WTC11 (cell line): ENCODE results near the gene IQCK. TPM values are rescaled to one million over a fixed set of nuclear protein-coding genes. Genes with fewer than 3 reads are reported as not detected.

Experiments used
- ATAC-seq: fragments of 200-7000 bp; cut with Tn5 transposase; 2 replicates; pipeline ENCODE4 v1.10.0; 2021; ENCODE audit warnings: mild to moderate bottlenecking, moderate library complexity
- CTCF ChIA-PET: fragments of 300-600 bp; sonication (Branson Sonifier 250); formaldehyde crosslinking; loops from one replicate; lab custom pipeline; 2021; ENCODE audit warnings: antibody characterized with exemption; lab: Charles Lee
- POLR2A ChIA-PET: fragments of 350-600 bp; sonication (Branson Sonifier 250); formaldehyde crosslinking; loops from one replicate; lab custom pipeline; 2021; ENCODE audit warnings: antibody characterized with exemption; lab: Charles Lee
- DNase-seq: peaks from one replicate; pipeline ENCODE4 v3.0.0; 2021; ENCODE audit warnings: low spot score
- H3K27ac Mint-ChIP-seq: 2 replicates; pipeline ENCODE4 v1.8.0; 2021; ENCODE audit warnings: mixed read lengths
- H3K27me3 Mint-ChIP-seq: 2 replicates; pipeline ENCODE4 v1.8.0; 2021; ENCODE audit warnings: low read depth, mild to moderate bottlenecking, moderate library complexity, mixed read lengths
- H3K36me3 Mint-ChIP-seq: 2 replicates; pipeline ENCODE4 v1.8.0; 2021; ENCODE audit warnings: mixed read lengths
- H3K4me1 Mint-ChIP-seq: 2 replicates; pipeline ENCODE4 v1.8.0; 2022; ENCODE audit warnings: mixed read lengths
- H3K4me3 Mint-ChIP-seq: 2 replicates; pipeline ENCODE4 v1.8.0; 2021; ENCODE audit warnings: mild to moderate bottlenecking, moderate library complexity, mixed read lengths
- H3K9me3 Mint-ChIP-seq: 2 replicates; pipeline ENCODE4 v1.8.0; 2021; ENCODE audit warnings: mixed read lengths
- ELF4 ChIP-seq: sonication (generic); formaldehyde crosslinking; IDR thresholded peaks from 2 replicates; pipeline ENCODE4 v1.8.1; 2022; ENCODE audit warnings: low read depth, mild to moderate bottlenecking, moderate library complexity, missing genetic modification reagents
- FOXJ3 ChIP-seq: sonication (generic); formaldehyde crosslinking; IDR thresholded peaks from 2 replicates; pipeline ENCODE4 v1.9.0; 2021; ENCODE audit warnings: missing genetic modification reagents, mild to moderate bottlenecking, borderline replicate concordance
- FOXK1 ChIP-seq: sonication (generic); formaldehyde crosslinking; IDR thresholded peaks from 2 replicates; pipeline ENCODE4 v1.8.0; 2022; ENCODE audit warnings: mild to moderate bottlenecking, moderate library complexity, missing genetic modification reagents
- GABPB1 ChIP-seq: sonication (generic); formaldehyde crosslinking; IDR thresholded peaks from 2 replicates; pipeline ENCODE4 v1.8.1; 2023; ENCODE audit warnings: mild to moderate bottlenecking, missing genetic modification reagents
- HMGXB4 ChIP-seq: sonication (generic); formaldehyde crosslinking; IDR thresholded peaks from 2 replicates; pipeline ENCODE4 v1.8.1; 2023; ENCODE audit warnings: mild to moderate bottlenecking, moderate library complexity, missing genetic modification reagents
- NFATC4 ChIP-seq: fragments of 250-450 bp; sonication (Bioruptor Pico); IDR thresholded peaks from 2 replicates; pipeline ENCODE4 v1.9.0; 2021; ENCODE audit warnings: mild to moderate bottlenecking
- NFE2L1 ChIP-seq: sonication (generic); formaldehyde crosslinking; IDR thresholded peaks from 2 replicates; pipeline ENCODE4 v1.8.1; 2023; ENCODE audit warnings: missing genetic modification reagents
- NFYB ChIP-seq: sonication (generic); formaldehyde crosslinking; conservative IDR thresholded peaks from 2 replicates; pipeline ENCODE4 v1.8.0; 2022; ENCODE audit warnings: low read depth, missing genetic modification reagents
- RORB ChIP-seq: fragments of 250-450 bp; sonication (Bioruptor Pico); IDR thresholded peaks from 2 replicates; pipeline ENCODE4 v1.9.0; 2021; ENCODE audit warnings: mild to moderate bottlenecking
- SMAD4 ChIP-seq: sonication (generic); formaldehyde crosslinking; IDR thresholded peaks from 2 replicates; pipeline ENCODE4 v1.8.0; 2022; ENCODE audit warnings: mild to moderate bottlenecking, missing genetic modification reagents
- SP1 ChIP-seq: sonication (generic); formaldehyde crosslinking; conservative IDR thresholded peaks from 2 replicates; pipeline ENCODE4 v1.8.1; 2022; ENCODE audit warnings: missing genetic modification reagents
- TCF7 ChIP-seq: sonication (generic); formaldehyde crosslinking; IDR thresholded peaks from 2 replicates; pipeline ENCODE4 v1.8.0; 2022; ENCODE audit warnings: mild to moderate bottlenecking, low read depth, missing genetic modification reagents, moderate library complexity
- TEAD1 ChIP-seq: sonication (generic); formaldehyde crosslinking; IDR thresholded peaks from 2 replicates; pipeline ENCODE4 v1.8.0; 2022; ENCODE audit warnings: mild to moderate bottlenecking, missing genetic modification reagents
- ZBTB21 ChIP-seq: sonication (generic); formaldehyde crosslinking; IDR thresholded peaks from 2 replicates; pipeline ENCODE4 v1.8.1; 2023; ENCODE audit warnings: mild to moderate bottlenecking, missing genetic modification reagents, borderline replicate concordance
- ZMAT4 ChIP-seq: fragments of 250-450 bp; sonication (Bioruptor Pico); IDR thresholded peaks from 2 replicates; pipeline ENCODE4 v1.9.0; 2021; ENCODE audit warnings: mild to moderate bottlenecking
- ZNF138 ChIP-seq: sonication (generic); formaldehyde crosslinking; conservative IDR thresholded peaks from 2 replicates; pipeline ENCODE4 v1.8.1; 2022; ENCODE audit warnings: mild to moderate bottlenecking, moderate library complexity, missing genetic modification reagents
- ZNF317 ChIP-seq: sonication (generic); formaldehyde crosslinking; IDR thresholded peaks from 2 replicates; pipeline ENCODE4 v1.8.1; 2023; ENCODE audit warnings: low read depth, mild to moderate bottlenecking, moderate library complexity, missing genetic modification reagents, borderline replicate concordance
- ZNF423 ChIP-seq: fragments of 250-450 bp; sonication (Bioruptor Pico); IDR thresholded peaks from 2 replicates; pipeline ENCODE4 v2.1.2; 2022; ENCODE audit warnings: mild to moderate bottlenecking, moderate library complexity
- total RNA-seq: library from RNA; stranded (reverse); gene quantifications from 3 replicates; pipeline ENCODE4 v1.2.3, GENCODE V29; 2021
- TF ChIP-seq, protein P1 (sequence below): fragments of 250-450 bp; sonication (Bioruptor Pico); IDR thresholded peaks from 2 replicates; pipeline ENCODE4 v1.9.0; 2021; ENCODE audit warnings: mild to moderate bottlenecking, borderline replicate concordance
- TF ChIP-seq, protein P2 (sequence below): sonication (generic); formaldehyde crosslinking; IDR thresholded peaks from 2 replicates; pipeline ENCODE4 v1.8.0; 2022; ENCODE audit warnings: mild to moderate bottlenecking, missing genetic modification reagents
- TF ChIP-seq, protein P3 (sequence below): sonication (generic); formaldehyde crosslinking; IDR thresholded peaks from 2 replicates; pipeline ENCODE4 v1.8.0; 2022; ENCODE audit warnings: mild to moderate bottlenecking, missing genetic modification reagents

The IQCK gene
- total RNA-seq, 1 experiment from 2014 or later = 5.8 TPM

DNA sequence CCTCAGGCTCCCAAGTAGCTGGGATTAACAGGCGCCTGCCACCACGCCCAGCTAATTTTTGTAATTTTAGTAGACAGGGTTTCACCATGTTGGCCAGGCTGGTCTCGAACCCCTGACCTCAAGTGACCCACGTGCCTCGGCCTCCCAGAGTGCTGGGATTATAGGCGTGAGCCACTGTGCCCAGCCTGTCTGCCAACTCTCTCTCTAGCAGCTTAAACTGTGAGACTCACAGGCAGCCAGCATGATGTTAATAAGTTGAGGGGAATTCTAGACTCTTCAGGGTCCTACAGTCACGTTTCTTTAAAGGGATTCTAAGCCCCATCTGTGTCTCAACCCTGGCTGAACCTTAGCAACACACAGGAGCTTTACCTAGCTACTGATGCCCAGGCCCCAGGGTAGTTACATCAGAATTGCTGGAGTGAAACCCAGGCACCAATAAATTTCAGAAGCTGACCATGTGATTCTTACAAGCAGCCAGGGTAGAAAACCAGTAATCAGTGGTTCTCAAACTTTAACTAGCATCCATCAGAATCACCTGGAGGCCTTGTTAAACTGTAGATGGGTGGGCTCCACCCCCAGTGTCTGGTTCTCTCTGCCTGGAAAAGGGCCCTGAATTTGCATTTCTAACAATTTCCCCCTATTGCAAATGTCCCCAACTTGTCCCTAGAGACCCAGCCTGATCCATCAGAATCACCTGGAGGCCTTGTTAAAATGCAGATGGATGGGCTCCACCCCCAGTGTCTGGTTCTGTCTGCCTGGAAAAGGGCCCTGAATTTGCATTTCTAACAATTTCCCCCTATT is 135.9 kb downstream of the IQCK start:
- Mint-ChIP-seq H3K9me3 (no peaks in the 10 kb centered on the region), H3K27ac (peak overlapping the region; percentile 88), H3K27me3 (peaks cover 3% of the 10 kb centered on the region), H3K4me1 (peaks cover 86% of the 10 kb centered on the region), H3K36me3 (peaks cover 19% of the 10 kb centered on the region), H3K4me3 (peak overlapping the region; percentile 14; the same call in 1 of the 2 replicates)
- CTCF ChIA-PET = interaction anchor here (0.7 to 1.4 kb wide), 8 partner anchors 16 to 270 kb away, joined by 3 to 6 read pairs (median 4); partner anchors contain the start of genes IQCK and KNOP1
- no peak for DNase-seq
- peak; percentile 63 for ATAC-seq
- TF ChIP-seq, protein P1, sequence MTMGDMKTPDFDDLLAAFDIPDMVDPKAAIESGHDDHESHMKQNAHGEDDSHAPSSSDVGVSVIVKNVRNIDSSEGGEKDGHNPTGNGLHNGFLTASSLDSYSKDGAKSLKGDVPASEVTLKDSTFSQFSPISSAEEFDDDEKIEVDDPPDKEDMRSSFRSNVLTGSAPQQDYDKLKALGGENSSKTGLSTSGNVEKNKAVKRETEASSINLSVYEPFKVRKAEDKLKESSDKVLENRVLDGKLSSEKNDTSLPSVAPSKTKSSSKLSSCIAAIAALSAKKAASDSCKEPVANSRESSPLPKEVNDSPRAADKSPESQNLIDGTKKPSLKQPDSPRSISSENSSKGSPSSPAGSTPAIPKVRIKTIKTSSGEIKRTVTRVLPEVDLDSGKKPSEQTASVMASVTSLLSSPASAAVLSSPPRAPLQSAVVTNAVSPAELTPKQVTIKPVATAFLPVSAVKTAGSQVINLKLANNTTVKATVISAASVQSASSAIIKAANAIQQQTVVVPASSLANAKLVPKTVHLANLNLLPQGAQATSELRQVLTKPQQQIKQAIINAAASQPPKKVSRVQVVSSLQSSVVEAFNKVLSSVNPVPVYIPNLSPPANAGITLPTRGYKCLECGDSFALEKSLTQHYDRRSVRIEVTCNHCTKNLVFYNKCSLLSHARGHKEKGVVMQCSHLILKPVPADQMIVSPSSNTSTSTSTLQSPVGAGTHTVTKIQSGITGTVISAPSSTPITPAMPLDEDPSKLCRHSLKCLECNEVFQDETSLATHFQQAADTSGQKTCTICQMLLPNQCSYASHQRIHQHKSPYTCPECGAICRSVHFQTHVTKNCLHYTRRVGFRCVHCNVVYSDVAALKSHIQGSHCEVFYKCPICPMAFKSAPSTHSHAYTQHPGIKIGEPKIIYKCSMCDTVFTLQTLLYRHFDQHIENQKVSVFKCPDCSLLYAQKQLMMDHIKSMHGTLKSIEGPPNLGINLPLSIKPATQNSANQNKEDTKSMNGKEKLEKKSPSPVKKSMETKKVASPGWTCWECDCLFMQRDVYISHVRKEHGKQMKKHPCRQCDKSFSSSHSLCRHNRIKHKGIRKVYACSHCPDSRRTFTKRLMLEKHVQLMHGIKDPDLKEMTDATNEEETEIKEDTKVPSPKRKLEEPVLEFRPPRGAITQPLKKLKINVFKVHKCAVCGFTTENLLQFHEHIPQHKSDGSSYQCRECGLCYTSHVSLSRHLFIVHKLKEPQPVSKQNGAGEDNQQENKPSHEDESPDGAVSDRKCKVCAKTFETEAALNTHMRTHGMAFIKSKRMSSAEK (CRISPR knock-in tag) = no peak
- 0 out of 2 replicates have a peak, but pooled peaks have one; percentile 24 for TF ChIP-seq FOXK1
- TF ChIP-seq ZMAT4 (CRISPR knock-in tag) = peak; percentile 23
- TF ChIP-seq, protein P2, sequence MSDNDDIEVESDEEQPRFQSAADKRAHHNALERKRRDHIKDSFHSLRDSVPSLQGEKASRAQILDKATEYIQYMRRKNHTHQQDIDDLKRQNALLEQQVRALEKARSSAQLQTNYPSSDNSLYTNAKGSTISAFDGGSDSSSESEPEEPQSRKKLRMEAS (CRISPR knock-in tag) = 0 out of 2 replicates have a peak, but pooled peaks have one; percentile 25
- POLR2A ChIA-PET = interaction anchor here (1.0 kb wide), 1 partner anchor 8 kb away, joined by 6 read pairs; no protein-coding TSS in a partner anchor

- DNase-seq = peak; percentile 46
- POLR2A ChIA-PET = no interaction called here
- H3K27ac Mint-ChIP-seq = peak overlapping the region; percentile 88
- TF ChIP-seq NFATC4 (CRISPR knock-in tag) = no peak
- TF ChIP-seq FOXK1 = 0 out of 2 replicates have a peak, but pooled peaks have one; percentile 0
- TF ChIP-seq, all 79 proteins: peak for 1
- peak; percentile 75 for ATAC-seq
- Mint-ChIP-seq H3K27me3 (peaks cover 3% of the 10 kb centered on the region), H3K4me1 (peaks cover 92% of the 10 kb centered on the region), H3K9me3 (no peaks in the 10 kb centered on the region), H3K36me3 (peaks cover 25% of the 10 kb centered on the region), H3K4me3 (peak overlapping the region; percentile 14; the same call in 1 of the 2 replicates)
- CTCF ChIA-PET = interaction anchor here (0.9 to 1.4 kb wide), 3 partner anchors 17 to 253 kb away, joined by 3 to 6 read pairs (median 4); no protein-coding TSS in a partner anchor
Observed at GRCh38 chr16:19854543-19854876, 136.4 kb downstream of the IQCK start.

DNA sequence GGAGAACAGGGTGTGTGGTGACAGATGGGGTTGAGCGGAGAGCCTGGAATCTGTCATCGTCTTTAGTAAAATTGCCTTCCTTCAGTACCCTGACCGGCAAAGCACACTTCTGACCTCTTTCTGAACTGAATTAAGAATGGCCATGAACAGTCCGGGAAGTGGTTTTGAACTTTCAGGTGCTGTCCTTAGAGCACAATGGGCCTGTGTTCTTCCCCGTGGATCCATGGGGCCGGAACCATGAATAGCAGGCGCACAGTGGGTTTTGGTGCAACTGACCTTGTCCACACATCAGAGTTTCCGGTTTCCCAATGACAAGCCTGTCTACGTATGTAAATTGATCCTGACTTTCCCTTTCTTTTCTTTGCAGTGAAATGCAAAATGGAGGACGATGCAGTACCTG is 138.0 kb downstream of the IQCK start:
- POLR2A ChIA-PET = interaction anchor here (1.5 kb wide), 1 partner anchor 26 kb away, joined by 3 read pairs; no protein-coding TSS in a partner anchor
- CTCF ChIA-PET = no interaction called here
- no peak for ATAC-seq
- H3K9me3 Mint-ChIP-seq = no peaks in the 10 kb centered on the region
- H3K4me3 Mint-ChIP-seq = no peak overlapping the region
- H3K27ac Mint-ChIP-seq = peak overlapping the region; percentile 25; the same call in 1 of the 2 replicates
- no peak for DNase-seq
- peaks cover 3% of the 10 kb centered on the region for H3K27me3 Mint-ChIP-seq
- peaks cover 97% of the 10 kb centered on the region for H3K4me1 Mint-ChIP-seq
- H3K36me3 Mint-ChIP-seq = peaks cover 33% of the 10 kb centered on the region
- TF ChIP-seq ZBTB21 (CRISPR knock-in tag) = no peak
- TF ChIP-seq RORB (CRISPR knock-in tag) = no peak
- TF ChIP-seq ZNF317 (CRISPR knock-in tag) = no peak
- no peak for TF ChIP-seq GABPB1 (CRISPR knock-in tag)
- TF ChIP-seq ZNF423 = no peak
- no peak for TF ChIP-seq HMGXB4 (CRISPR knock-in tag)
- no peak for TF ChIP-seq SP1 (CRISPR knock-in tag)
- no peak for TF ChIP-seq ZNF138
- TF ChIP-seq, protein P3, sequence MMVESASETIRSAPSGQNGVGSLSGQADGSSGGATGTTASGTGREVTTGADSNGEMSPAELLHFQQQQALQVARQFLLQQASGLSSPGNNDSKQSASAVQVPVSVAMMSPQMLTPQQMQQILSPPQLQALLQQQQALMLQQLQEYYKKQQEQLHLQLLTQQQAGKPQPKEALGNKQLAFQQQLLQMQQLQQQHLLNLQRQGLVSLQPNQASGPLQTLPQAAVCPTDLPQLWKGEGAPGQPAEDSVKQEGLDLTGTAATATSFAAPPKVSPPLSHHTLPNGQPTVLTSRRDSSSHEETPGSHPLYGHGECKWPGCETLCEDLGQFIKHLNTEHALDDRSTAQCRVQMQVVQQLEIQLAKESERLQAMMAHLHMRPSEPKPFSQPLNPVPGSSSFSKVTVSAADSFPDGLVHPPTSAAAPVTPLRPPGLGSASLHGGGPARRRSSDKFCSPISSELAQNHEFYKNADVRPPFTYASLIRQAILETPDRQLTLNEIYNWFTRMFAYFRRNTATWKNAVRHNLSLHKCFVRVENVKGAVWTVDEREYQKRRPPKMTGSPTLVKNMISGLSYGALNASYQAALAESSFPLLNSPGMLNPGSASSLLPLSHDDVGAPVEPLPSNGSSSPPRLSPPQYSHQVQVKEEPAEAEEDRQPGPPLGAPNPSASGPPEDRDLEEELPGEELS = no peak
- TF ChIP-seq, protein P2 (CRISPR knock-in tag) = no peak
- no peak for TF ChIP-seq TEAD1 (CRISPR knock-in tag)
- TF ChIP-seq FOXK1 = no peak
- TF ChIP-seq FOXJ3 = no peak
- TF ChIP-seq ELF4 = no peak
- no peak for TF ChIP-seq SMAD4 (CRISPR knock-in tag)
- no peak for TF ChIP-seq NFE2L1
- TF ChIP-seq TCF7 (CRISPR knock-in tag) = no peak
- TF ChIP-seq NFYB (CRISPR knock-in tag) = no peak
